ENCODE data around the gene TRIM2.

DNA sequence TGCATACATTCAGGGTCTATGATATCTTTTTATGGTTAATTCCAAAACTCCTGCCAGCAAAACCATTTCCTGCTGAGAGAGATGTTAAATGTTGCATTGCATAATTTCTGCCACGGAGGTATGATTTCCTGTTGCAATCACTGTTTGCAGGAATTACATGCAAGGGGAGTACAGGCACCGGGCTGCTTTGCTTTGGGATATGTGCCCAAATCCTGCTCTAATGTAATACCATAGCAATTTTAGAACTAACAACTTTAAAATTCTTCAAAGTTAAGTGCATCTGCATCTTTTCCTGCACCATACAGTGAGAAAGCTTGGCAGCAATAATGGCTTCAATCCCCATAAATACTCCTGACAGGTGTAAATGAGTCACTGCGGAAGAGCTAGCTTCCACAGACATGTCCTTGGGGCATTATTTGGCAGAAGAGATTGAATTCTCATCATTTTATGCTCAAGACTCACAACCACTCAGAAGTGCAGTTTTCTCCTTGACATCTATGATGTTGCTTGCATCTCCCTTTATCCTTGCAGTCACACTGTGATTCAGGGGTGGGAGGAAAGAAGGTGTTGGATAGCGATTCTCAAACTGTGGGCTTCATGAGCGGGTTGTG lies 29.6 kb downstream of the TRIM2 start:
- no peak for TF ChIP-seq CTCF (conservative IDR thresholded peaks at IDR 0.05; ENCODE audit: low read depth in 2 of 2)
- TF ChIP-seq EZH2 (IDR thresholded peaks at IDR 0.05; ENCODE audit: low read depth, unreplicated experiment) = no peak
